ENCODE results near the gene FER.
"Not testable (repeated sequence)": the region's sequence is repeated elsewhere in the genome, so short reads cannot be mapped to it uniquely, and the experiment has no call there.

FER gene

DNA sequence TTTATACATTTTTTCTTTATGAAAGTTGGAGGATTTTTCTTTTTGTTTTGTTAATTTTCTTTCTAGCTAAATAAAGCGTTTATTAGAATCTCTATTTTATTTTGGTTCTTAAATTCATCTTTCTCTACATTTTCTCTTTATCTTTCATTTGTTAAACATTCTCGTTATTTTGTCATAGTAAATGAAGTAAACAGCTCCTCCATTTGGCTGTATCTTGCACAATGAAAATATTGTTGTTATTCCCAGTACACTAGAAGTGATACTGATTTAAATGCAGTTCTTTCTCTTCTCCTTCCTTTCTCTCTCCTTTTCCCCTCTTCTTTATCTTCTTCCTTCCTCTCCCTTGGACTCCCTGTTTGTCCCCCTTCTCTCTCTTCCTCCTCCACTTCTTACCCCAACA, 88.8 kb downstream of the FER start:
- H3K4me3 ChIP-seq (replicated peaks; ENCODE audit: insufficient read depth, low read length), result no peak overlapping the region
- TF ChIP-seq, protein P1, sequence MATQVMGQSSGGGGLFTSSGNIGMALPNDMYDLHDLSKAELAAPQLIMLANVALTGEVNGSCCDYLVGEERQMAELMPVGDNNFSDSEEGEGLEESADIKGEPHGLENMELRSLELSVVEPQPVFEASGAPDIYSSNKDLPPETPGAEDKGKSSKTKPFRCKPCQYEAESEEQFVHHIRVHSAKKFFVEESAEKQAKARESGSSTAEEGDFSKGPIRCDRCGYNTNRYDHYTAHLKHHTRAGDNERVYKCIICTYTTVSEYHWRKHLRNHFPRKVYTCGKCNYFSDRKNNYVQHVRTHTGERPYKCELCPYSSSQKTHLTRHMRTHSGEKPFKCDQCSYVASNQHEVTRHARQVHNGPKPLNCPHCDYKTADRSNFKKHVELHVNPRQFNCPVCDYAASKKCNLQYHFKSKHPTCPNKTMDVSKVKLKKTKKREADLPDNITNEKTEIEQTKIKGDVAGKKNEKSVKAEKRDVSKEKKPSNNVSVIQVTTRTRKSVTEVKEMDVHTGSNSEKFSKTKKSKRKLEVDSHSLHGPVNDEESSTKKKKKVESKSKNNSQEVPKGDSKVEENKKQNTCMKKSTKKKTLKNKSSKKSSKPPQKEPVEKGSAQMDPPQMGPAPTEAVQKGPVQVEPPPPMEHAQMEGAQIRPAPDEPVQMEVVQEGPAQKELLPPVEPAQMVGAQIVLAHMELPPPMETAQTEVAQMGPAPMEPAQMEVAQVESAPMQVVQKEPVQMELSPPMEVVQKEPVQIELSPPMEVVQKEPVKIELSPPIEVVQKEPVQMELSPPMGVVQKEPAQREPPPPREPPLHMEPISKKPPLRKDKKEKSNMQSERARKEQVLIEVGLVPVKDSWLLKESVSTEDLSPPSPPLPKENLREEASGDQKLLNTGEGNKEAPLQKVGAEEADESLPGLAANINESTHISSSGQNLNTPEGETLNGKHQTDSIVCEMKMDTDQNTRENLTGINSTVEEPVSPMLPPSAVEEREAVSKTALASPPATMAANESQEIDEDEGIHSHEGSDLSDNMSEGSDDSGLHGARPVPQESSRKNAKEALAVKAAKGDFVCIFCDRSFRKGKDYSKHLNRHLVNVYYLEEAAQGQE (IDR thresholded peaks at IDR 0.05; ENCODE audit: insufficient replicate concordance, low read depth), result no peak
- TF ChIP-seq GABPA (IDR thresholded peaks at IDR 0.05; ENCODE audit: low read depth) (no peak), POLR2AphosphoS5 (IDR thresholded peaks at IDR 0.05; ENCODE audit: low read depth) (no peak), SPI1 (IDR thresholded peaks at IDR 0.05; ENCODE audit: borderline replicate concordance, low read depth) (no peak)
- TF ChIP-seq, protein P2, sequence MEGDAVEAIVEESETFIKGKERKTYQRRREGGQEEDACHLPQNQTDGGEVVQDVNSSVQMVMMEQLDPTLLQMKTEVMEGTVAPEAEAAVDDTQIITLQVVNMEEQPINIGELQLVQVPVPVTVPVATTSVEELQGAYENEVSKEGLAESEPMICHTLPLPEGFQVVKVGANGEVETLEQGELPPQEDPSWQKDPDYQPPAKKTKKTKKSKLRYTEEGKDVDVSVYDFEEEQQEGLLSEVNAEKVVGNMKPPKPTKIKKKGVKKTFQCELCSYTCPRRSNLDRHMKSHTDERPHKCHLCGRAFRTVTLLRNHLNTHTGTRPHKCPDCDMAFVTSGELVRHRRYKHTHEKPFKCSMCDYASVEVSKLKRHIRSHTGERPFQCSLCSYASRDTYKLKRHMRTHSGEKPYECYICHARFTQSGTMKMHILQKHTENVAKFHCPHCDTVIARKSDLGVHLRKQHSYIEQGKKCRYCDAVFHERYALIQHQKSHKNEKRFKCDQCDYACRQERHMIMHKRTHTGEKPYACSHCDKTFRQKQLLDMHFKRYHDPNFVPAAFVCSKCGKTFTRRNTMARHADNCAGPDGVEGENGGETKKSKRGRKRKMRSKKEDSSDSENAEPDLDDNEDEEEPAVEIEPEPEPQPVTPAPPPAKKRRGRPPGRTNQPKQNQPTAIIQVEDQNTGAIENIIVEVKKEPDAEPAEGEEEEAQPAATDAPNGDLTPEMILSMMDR (IDR thresholded peaks at IDR 0.05; ENCODE audit: insufficient read depth, low read length), result no peak
- no peak overlapping the region for H3K27ac ChIP-seq (replicated peaks)
- H3K27me3 ChIP-seq (ENCODE audit: insufficient read depth, poor library complexity, severe bottlenecking), result no peaks in the 10 kb centered on the region
- DNase-seq (ENCODE audit: low read depth in 1 of 2, low spot score in 1 of 2), result no peak

- H3K27ac ChIP-seq (replicated peaks); H3K4me3 ChIP-seq (replicated peaks; ENCODE audit: insufficient read depth, low read length); H3K27me3 ChIP-seq (ENCODE audit: insufficient read depth, poor library complexity, severe bottlenecking); DNase-seq (ENCODE audit: low read depth in 1 of 2, low spot score in 1 of 2): not testable (repeated sequence)
Observed at GRCh38 chr5:108842260-108842941, 94.7 kb downstream of the FER start.

DNA sequence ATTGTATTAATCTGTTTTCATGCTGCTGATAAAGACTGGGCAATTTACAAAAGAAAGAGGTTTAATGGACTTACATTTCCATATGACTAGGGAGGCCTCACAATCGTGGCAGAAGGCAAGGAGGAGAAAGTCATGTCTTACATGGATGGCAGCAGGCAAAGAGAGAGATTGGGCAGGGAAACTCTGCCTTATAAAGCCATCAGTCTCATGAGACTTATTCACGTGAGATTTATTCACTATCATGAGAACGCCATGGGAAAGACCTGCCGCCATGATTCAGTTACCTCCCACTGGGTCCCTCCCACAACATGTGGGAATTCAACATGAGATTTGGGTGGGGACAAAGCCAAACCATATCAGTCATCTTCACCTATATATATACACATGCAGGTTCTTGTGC, 103.4 kb downstream of the FER start:
- not testable (repeated sequence) for DNase-seq (ENCODE audit: low read depth in 1 of 2, low spot score in 1 of 2); H3K27me3 ChIP-seq (ENCODE audit: insufficient read depth, poor library complexity, severe bottlenecking); H3K27ac ChIP-seq (replicated peaks); H3K4me3 ChIP-seq (replicated peaks; ENCODE audit: insufficient read depth, low read length)

DNA sequence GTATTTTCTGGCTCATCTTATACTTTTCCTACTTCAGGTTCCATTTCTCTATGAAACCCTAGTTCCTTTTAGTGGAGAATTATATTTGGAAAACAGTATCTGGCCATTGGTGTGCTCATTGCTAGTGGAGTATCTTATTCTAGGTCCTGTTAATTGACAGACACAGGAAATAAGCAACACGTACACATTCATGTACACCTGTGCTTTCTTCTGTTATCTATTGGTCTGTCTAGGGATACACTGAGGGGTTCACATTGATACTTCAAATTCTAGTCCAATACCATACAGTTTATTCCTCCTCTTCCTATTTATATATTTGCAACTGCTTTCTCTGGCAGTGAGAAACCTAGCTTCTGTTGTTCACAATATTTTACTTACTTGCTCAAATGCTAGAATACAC, 110.2 kb downstream of the FER start:
- DNase-seq (ENCODE audit: low read depth in 1 of 2, low spot score in 1 of 2), result no peak
- no peak overlapping the region for H3K27ac ChIP-seq (replicated peaks)
- TF ChIP-seq POLR2AphosphoS5 (IDR thresholded peaks at IDR 0.05; ENCODE audit: low read depth), result no peak
- TF ChIP-seq, protein P2 (IDR thresholded peaks at IDR 0.05; ENCODE audit: insufficient read depth, low read length), result no peak
- no peak for TF ChIP-seq GABPA (IDR thresholded peaks at IDR 0.05; ENCODE audit: low read depth)
- TF ChIP-seq SPI1 (IDR thresholded peaks at IDR 0.05; ENCODE audit: borderline replicate concordance, low read depth), result no peak
- TF ChIP-seq, protein P1 (IDR thresholded peaks at IDR 0.05; ENCODE audit: insufficient replicate concordance, low read depth), result no peak
- no peak overlapping the region for H3K4me3 ChIP-seq (replicated peaks; ENCODE audit: insufficient read depth, low read length)
- H3K27me3 ChIP-seq (ENCODE audit: insufficient read depth, poor library complexity, severe bottlenecking), result no peaks in the 10 kb centered on the region

DNA sequence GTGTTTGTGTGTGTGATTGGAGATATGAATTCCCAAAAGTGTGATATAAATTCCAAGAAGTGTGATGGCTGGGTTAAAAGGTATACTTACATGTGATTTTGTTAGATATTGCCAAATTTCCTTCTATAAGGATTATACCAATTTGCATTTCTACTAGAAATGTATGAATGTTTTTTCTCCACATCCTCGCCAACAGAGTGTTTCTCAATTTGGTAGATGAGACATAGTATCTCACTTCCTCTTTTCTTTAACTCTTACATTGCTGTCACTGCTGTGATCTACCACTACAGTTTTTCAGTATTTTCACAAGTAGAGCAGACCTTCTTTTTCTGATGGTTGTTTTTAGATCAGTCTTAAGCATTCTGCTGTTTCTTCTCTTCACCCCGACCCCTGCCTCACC, 111.3 kb downstream of the FER start:
- DNase-seq (ENCODE audit: low read depth in 1 of 2, low spot score in 1 of 2), result peak; percentile 17 to 30
- no peak for TF ChIP-seq GABPA (IDR thresholded peaks at IDR 0.05; ENCODE audit: low read depth)
- TF ChIP-seq, protein P2 (IDR thresholded peaks at IDR 0.05; ENCODE audit: insufficient read depth, low read length), result no peak
- TF ChIP-seq, protein P1 (IDR thresholded peaks at IDR 0.05; ENCODE audit: insufficient replicate concordance, low read depth), result no peak
- peak; percentile 94 for TF ChIP-seq SPI1 (IDR thresholded peaks at IDR 0.05; ENCODE audit: borderline replicate concordance, low read depth)
- no peak for TF ChIP-seq POLR2AphosphoS5 (IDR thresholded peaks at IDR 0.05; ENCODE audit: low read depth)
- H3K27me3 ChIP-seq (ENCODE audit: insufficient read depth, poor library complexity, severe bottlenecking), result no peaks in the 10 kb centered on the region
- H3K4me3 ChIP-seq (replicated peaks; ENCODE audit: insufficient read depth, low read length), result no peak overlapping the region
- no peak overlapping the region for H3K27ac ChIP-seq (replicated peaks)

Data from HL-60 (cell line).